Measurements from ENCODE around the gene SUSD6.

DNA sequence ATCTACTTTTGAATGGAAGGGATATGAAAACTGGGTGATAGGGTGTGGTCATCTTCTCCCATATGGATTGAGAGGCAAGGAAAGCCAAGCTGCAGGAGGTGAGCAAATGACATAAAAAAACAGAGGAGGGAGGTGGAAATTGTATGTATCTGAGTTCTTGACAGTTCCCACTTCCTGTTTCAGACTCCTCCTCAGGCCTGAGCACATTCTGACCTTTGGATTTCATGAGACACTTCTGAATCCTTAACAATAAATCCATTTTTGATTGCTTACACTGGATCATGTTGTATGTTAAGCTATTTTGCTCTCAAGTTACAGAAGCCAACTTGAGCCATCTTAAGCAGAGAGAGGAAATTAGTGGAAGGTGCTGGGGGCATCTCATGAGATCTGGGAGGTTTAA is 143.9 kb downstream of the SUSD6 start:
- no peak for TF ChIP-seq EZH2 (IDR thresholded peaks at IDR 0.05; ENCODE audit: low read depth, unreplicated experiment)
- no peak for TF ChIP-seq POLR2AphosphoS5 (IDR thresholded peaks at IDR 0.05; ENCODE audit: low read depth)
- TF ChIP-seq, protein P1, sequence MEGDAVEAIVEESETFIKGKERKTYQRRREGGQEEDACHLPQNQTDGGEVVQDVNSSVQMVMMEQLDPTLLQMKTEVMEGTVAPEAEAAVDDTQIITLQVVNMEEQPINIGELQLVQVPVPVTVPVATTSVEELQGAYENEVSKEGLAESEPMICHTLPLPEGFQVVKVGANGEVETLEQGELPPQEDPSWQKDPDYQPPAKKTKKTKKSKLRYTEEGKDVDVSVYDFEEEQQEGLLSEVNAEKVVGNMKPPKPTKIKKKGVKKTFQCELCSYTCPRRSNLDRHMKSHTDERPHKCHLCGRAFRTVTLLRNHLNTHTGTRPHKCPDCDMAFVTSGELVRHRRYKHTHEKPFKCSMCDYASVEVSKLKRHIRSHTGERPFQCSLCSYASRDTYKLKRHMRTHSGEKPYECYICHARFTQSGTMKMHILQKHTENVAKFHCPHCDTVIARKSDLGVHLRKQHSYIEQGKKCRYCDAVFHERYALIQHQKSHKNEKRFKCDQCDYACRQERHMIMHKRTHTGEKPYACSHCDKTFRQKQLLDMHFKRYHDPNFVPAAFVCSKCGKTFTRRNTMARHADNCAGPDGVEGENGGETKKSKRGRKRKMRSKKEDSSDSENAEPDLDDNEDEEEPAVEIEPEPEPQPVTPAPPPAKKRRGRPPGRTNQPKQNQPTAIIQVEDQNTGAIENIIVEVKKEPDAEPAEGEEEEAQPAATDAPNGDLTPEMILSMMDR (conservative IDR thresholded peaks at IDR 0.05; ENCODE audit: low read depth in 2 of 2), result no peak
- no peak for TF ChIP-seq JUNB (IDR thresholded peaks at IDR 0.05; ENCODE audit: unreplicated experiment)
- TF ChIP-seq, protein P2, sequence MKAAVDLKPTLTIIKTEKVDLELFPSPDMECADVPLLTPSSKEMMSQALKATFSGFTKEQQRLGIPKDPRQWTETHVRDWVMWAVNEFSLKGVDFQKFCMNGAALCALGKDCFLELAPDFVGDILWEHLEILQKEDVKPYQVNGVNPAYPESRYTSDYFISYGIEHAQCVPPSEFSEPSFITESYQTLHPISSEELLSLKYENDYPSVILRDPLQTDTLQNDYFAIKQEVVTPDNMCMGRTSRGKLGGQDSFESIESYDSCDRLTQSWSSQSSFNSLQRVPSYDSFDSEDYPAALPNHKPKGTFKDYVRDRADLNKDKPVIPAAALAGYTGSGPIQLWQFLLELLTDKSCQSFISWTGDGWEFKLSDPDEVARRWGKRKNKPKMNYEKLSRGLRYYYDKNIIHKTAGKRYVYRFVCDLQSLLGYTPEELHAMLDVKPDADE (IDR thresholded peaks at IDR 0.05), result no peak
- TF ChIP-seq CREB1 (CRISPR knock-in tag; IDR thresholded peaks at IDR 0.05; ENCODE audit: low read depth), result no peak
- TF ChIP-seq EZH2phosphoT487 (IDR thresholded peaks at IDR 0.05; ENCODE audit: unreplicated experiment), result no peak
- TF ChIP-seq, protein P3, sequence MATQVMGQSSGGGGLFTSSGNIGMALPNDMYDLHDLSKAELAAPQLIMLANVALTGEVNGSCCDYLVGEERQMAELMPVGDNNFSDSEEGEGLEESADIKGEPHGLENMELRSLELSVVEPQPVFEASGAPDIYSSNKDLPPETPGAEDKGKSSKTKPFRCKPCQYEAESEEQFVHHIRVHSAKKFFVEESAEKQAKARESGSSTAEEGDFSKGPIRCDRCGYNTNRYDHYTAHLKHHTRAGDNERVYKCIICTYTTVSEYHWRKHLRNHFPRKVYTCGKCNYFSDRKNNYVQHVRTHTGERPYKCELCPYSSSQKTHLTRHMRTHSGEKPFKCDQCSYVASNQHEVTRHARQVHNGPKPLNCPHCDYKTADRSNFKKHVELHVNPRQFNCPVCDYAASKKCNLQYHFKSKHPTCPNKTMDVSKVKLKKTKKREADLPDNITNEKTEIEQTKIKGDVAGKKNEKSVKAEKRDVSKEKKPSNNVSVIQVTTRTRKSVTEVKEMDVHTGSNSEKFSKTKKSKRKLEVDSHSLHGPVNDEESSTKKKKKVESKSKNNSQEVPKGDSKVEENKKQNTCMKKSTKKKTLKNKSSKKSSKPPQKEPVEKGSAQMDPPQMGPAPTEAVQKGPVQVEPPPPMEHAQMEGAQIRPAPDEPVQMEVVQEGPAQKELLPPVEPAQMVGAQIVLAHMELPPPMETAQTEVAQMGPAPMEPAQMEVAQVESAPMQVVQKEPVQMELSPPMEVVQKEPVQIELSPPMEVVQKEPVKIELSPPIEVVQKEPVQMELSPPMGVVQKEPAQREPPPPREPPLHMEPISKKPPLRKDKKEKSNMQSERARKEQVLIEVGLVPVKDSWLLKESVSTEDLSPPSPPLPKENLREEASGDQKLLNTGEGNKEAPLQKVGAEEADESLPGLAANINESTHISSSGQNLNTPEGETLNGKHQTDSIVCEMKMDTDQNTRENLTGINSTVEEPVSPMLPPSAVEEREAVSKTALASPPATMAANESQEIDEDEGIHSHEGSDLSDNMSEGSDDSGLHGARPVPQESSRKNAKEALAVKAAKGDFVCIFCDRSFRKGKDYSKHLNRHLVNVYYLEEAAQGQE (IDR thresholded peaks at IDR 0.05; ENCODE audit: unreplicated experiment), result no peak
- TF ChIP-seq ZNF462 (CRISPR knock-in tag; IDR thresholded peaks at IDR 0.05), result no peak

All from GM23338 (cell line).